Glomerular endothelial cell (primary cell): ENCODE data around the gene MCF2L2. TPM values are rescaled to one million over a fixed set of nuclear protein-coding genes. Genes with fewer than 3 reads are reported as not detected.
A peak's percentile ranks its signal among the peaks of the same experiment; 100 is the strongest.
"Not testable (repeated sequence)": the region's sequence is repeated elsewhere in the genome, so short reads cannot be mapped to it uniquely, and the experiment has no call there.

Experiments
- DNase-seq: peaks from one replicate; pipeline ENCODE4 v3.0.0-alpha.2; 2011; ENCODE audit warnings: low read depth, low spot score; ENCODE audit errors: extremely low read depth
- total RNA-seq: library from RNA; depleted of rRNA; stranded (reverse); fragments of >200 nt; gene quantifications from 2 replicates; pipeline ENCODE4 v1.2.3, GENCODE V29; 2015

Gene MCF2L2
- total RNA-seq, 1 donor from 2014 or later = 3.6 TPM

GRCh38 chr3:183396662-183397391 is 31.6 kb downstream of the MCF2L2 start:
- DNase-seq = no peak

- no peak for DNase-seq
These were observed 34.3 kb downstream of the MCF2L2 start for GRCh38 chr3:183394150-183394549.

DNA sequence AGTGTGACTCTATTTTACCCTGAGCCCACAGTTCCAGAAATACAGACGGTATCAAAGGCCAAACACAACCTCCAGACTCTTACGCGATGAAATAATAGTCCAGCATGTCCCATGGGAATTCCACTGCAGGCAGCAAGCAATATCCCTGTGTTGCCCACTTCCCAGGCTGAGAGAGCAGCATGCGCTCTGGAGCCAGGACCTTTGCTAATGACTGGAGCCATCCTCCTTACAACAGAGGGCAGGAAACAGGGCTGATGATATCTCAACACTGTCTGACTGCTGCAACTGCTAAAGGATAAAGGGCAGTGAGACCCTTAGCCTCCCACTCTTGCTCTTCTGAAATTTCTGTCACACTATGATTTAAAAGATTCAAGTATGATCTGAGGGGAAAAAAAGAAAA is 34.8 kb downstream of the MCF2L2 start:
- no peak for DNase-seq

GRCh38 chr3:183392186-183393034 is 36.0 kb downstream of the MCF2L2 start:
- DNase-seq = no peak

DNA sequence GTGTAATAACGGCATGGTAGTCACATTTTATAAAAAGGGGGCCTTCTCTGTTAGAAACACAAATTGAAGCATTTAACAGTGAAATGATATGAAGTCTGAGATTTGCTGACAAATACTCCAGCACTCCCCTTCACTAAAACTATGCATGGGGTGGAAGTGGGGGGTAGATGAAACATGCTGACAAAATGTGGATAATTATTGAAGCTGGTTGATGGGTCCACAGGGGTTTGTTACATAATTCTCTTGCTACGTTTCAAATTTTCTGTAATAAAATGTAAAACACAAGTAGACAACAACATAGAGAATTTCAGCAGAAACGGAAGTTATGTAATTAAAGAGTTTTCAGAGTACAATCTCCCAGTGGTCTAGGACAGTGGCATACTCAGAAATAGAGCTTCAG is 37.0 kb downstream of the MCF2L2 start:
- no peak for DNase-seq

- no peak for DNase-seq
These were observed 37.6 kb downstream of the MCF2L2 start for GRCh38 chr3:183390844-183391243.

- DNase-seq = no peak
These were observed 40.1 kb downstream of the MCF2L2 start for GRCh38 chr3:183388213-183388895.

GRCh38 chr3:183387797-183388196 is 40.6 kb downstream of the MCF2L2 start:
- DNase-seq = no peak

GRCh38 chr3:183386651-183387050 is 41.8 kb downstream of the MCF2L2 start:
- no peak for DNase-seq

- DNase-seq = peak; percentile 44
These were observed 42.5 kb downstream of the MCF2L2 start for GRCh38 chr3:183385698-183386613.

GRCh38 chr3:183381673-183382072 is 46.7 kb downstream of the MCF2L2 start:
- DNase-seq = no peak

- DNase-seq = no peak
These were observed 47.2 kb downstream of the MCF2L2 start for GRCh38 chr3:183381179-183381578.

DNA sequence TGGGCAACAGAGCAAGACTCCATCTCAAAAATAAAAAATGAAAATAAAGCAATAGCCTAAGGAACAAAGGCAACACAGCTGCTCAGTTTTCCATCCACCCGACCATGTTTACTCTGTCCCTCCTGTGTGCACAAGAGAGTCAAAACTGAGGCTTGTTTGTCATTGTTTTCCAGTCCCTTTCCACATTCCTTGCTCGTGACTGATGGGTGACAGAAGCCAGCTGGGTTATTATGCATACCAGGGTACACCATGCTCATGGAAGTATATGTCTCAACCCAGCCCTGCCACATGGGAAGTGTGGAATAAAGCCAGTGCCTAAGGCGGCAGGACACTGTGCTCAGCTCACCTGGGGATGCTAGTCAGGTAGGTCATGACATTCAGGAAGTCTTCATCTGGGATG is 49.5 kb downstream of the MCF2L2 start:
- DNase-seq = no peak

GRCh38 chr3:183378545-183378944 is 49.9 kb downstream of the MCF2L2 start:
- no peak for DNase-seq

- DNase-seq = no peak
These were observed 50.4 kb downstream of the MCF2L2 start for GRCh38 chr3:183378008-183378407.

GRCh38 chr3:183377307-183377959 is 51.0 kb downstream of the MCF2L2 start:
- DNase-seq = no peak

DNA sequence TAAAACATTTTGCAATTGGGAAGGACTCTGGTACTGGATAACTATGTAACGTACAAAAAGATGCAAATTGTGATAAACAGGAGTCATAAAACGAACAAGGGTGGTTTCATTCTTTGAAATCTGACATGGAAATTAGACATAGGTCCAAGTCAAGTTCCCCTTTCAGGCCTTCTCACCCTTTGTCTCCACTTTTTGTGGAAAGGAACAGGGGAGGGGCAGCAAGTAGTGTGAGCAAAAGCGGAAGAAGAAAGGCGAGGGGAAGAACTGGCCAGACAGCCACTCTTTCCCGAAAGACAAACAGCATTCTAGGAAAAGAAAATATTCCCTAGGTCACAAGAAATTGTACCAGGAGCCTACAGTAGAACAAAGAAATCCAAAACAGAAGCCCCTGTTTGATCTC is 52.6 kb downstream of the MCF2L2 start:
- no peak for DNase-seq

GRCh38 chr3:183375337-183375736 is 53.1 kb downstream of the MCF2L2 start:
- DNase-seq = no peak

GRCh38 chr3:183372911-183373310 is 55.5 kb downstream of the MCF2L2 start:
- no peak for DNase-seq

DNA sequence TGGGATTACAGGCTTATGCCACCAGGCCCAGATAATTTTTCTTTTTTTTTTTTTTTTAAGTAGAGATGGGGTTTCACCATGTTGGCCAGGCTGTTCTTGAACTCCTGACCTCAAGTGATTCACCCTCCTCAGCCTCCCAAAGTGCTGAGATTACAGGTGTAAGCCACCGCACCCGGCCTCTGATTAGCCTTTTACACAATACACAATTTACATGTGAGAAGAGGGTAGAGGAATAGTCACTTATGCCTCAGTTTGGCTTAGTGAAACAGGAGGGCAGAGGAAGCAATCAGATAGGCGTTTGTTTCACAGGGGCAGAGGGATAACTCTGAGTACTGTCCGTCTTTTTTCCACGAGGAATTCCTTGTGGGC is 56.8 kb downstream of the MCF2L2 start:
- DNase-seq = not testable (repeated sequence)
